ENCODE data around the gene SHC3.
A peak's percentile ranks its signal among the peaks of the same experiment; 100 is the strongest.

SHC3 gene

DNA sequence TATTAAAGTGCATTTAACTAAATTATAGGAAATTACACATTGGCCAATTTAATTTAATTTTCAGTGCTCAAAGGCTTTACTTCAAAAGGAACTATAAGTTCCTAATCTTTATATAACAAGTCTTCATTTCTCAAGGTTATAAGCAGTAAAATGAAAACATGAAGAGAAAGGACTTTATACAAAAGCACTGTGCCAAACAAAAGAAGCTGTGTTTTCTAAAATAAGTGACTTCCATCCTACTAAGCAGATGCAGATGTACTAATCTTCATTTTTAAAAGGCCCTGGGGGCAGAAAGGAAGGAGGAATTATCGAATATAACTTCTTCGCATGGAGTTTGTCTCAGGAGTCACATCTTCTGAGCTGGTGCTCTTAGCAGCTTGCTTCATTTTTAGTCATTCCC lies 81.4 kb downstream of the SHC3 start:
- DNase-seq, result no peak

DNA sequence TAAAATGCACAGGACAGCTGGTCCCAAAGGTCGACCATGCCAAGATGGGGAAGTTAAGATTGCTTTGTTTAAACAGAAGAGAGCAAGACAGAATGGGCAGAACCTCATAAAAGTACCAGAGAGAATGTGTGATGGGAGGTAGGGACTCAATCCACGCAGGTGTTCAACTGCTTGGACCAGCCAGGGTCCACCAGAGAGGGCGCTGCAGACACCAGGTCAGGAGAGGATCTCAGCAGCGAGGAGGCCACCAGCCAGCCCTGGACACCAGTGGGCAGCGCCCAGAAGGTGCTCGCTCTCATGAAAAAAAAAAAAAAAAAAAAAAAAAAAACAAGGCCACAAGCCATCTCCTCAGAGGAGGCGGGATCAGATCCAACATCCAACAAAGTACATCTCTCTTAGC lies 81.8 kb downstream of the SHC3 start:
- DNase-seq, result no peak

DNA sequence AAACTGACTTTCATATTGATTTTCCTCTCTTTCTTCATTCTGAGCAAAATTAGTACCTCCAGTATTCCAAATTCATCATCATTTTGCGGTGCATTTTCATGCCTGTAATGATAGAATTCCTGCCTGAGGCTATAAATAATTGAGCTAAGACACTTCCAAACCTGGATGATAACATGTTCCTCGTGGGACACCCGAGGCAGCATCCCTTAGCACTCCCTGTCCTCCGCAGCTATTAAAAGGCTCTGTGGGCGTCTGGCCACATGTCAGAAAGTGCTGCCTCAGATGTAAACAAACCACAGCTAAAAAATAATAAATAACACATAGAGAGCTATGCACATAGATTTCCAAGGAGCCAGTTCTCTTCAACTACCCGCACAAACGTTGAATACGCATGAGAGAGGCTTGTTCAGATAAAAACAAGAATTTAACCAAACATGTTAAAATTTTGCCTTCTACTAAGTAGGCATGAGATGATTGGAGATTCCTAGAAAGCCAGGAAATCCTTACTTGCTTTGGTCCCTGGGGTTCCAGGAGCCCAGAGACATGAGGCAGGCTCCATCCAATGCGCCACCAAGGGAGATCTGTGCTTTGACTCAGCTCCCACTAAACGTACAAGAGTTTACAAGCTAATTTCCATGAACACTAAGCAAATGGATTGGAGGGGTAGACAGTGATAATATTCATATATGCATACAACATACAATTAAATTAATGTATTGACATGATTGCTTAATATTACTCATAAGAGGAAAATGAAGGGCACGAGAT lies 82.7 kb downstream of the SHC3 start:
- no peak for DNase-seq

DNA sequence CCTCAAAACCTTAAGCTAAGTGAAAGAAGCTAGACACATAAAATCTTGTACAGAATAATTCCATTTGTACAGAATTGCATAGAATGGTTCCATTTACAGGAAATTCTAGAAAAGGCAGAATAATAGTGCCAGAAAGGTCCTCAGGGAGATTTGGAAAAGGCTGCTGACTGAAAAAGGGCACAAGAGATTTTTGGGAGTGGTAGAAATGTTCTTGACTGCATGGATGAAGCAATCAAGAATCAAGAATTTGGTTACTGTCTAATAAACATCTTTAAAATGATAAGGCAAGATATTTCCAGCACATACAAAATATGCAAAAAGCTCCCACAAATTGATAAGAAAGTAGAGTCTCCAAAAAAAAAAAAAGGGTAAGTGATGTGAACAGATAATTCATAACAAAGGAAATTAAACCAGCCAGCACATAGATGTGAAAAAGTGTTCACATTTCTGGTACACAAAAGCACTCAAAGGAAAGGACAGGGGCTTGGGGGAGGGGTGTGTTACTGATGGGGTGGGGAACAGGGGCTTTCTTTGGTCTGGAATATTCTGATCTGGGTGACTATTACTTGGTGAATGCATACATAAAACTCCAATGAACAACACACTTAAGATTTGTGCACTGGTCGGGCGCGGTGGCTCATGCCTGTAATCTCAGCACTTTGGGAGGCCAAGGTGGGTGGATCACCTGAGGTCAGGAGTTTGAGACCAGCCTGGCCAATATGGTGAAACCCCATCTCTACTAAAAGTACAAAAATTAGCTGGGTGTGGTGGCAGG lies 85.2 kb downstream of the SHC3 start:
- no peak for DNase-seq

DNA sequence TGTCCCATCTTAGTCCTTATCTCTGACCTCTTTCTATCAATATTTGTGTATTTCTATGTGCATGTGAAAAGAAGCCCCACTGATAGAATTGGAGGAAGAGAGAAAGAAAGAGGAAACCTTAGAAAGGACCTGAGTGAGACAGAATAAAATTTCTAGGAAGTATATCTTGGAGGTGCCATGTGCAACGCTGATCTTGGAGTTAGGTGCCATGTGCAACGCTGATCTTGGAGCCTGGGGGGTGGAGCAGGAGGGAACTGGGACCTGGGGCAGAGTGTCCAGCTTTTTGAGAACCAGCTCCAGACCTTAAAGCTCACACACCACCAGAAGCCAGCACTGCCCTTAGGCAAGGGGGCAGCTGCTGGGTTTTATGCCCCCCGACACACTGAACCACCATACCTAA lies 89.4 kb downstream of the SHC3 start:
- no peak for DNase-seq

DNA sequence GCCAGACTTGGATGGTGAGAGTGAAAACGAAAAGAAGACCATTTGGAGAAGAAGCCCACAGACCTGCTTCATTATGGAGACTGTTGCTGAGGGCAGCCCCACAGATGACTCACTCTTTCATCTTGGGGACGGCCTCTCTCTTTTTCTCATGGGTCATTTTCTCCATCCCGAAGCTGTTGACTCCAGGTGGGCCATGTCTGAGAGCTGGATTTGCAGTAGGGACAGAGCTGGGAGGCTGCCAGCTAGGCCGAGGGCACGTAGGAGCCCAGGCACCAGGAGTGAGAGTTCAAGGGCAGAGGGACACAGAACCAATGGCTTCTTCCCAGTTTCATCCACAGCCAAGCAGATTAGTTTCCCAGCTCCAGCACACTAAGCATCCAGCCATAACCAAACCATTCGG lies 95.0 kb downstream of the SHC3 start:
- DNase-seq, result no peak

DNA sequence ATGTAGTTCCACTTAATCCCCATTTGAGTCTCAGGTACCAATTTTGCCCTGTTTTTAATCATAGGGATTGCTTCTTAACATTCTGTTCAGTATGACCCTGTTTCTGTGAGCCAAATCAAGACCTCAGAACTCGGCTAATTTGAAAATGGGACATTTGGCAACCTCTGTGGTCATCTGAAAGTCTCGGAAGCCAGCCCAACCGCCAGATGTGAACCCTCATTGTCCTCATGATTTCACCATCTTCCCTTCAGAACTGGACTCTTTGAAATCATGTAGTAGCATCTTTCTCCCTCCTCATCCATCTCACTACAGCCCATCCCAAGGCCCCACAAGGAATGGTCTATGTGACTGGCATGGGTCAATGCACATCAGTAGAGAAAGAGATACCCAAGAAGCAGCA lies 98.4 kb downstream of the SHC3 start:
- no peak for DNase-seq

DNA sequence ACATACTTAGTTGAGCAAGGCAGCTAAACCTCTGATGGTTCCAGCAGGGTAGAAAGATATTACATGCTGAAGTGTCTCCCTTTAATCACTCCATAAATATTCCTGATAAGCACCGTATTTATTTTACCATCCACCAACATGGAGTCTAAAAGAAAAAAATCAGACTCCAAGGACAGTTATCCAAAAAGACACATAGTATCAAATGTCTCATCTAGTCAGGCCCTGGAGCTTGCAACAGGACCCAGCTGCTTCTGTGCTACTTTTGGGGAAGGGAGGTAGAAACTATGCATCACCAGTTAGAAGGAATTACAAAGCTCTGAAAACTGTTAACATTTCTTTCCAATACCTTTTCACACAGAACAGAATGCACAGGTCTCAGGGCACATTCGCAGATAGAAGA lies 99.2 kb downstream of the SHC3 start:
- DNase-seq, result no peak

DNA sequence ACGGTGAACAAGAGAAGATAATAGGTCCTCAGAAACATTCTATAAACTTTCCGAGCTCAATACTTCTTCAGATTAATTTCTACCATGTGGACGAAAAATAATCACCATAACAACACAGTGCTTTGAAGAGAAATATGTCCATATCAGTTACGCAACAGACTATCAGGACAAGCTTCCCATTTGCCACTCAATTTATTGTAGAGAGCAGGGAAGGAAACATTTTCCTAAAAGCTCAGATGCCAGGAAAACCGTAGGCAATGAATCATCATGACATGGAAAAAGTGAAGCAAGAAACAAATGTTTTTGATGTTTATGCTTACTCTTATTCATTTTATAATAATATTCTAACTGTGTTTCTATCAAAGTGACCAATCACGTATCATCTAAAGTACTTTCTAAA lies 99.8 kb downstream of the SHC3 start:
- DNase-seq, result no peak

DNA sequence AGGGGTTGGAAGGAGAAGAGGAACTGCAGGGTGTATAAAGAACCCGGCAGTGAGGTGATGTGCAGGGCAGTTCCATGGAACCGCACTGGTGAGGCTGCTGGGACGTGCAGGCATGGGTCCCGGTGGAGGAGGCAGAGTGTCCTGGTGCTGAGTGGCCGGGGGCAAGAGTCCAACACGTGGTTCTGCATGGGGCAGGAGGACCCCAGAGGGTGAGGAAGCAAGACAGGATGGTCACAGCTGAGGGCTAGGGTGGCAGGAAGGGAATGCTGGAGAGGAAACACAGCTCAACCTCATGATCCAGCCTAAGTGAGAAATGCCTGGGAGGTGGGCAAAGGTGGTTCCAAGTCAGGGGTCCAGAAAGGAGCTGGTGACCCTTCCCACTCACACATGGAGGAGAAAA lies 100.2 kb downstream of the SHC3 start:
- no peak for DNase-seq

DNA sequence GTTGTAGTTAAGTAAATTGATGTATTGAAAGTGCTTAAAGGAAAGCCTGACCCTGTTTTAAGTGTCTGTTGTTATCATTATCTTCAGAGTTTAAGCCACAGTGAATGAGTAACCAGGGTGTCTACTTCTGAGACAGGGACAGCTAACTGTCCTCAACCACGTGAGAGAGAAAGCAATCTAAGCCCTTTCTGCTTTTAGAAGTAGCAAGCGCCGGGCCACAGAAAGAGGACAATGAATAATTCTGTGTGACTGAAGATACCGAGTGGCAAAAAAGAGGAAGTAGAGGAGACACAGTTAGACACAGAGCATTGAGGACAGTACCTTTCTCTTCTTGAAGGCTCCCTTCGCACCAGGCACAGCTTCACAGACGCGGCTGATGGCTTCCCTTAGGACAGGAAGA lies 101.1 kb downstream of the SHC3 start:
- DNase-seq, result peak; percentile 85

DNA sequence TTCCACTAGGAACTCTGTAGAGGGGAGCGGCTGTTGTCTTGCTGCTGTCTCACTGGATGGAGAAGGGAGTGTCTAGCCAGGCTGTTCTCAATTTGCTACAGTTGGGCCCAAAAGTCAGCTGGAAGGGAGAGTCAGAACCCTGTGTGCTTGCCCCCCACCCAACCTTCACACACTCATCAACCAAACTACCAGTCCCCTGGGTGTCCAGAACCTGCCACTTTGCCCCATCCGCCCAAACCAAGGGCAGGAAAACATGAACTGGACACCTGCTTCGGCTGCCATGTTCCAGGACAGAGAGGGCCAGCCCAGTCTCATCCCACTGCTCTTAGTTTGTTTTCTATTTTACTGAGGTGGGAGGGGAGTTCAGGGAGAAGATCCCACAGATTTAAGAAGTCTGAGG lies 105.2 kb downstream of the SHC3 start:
- no peak for DNase-seq

DNA sequence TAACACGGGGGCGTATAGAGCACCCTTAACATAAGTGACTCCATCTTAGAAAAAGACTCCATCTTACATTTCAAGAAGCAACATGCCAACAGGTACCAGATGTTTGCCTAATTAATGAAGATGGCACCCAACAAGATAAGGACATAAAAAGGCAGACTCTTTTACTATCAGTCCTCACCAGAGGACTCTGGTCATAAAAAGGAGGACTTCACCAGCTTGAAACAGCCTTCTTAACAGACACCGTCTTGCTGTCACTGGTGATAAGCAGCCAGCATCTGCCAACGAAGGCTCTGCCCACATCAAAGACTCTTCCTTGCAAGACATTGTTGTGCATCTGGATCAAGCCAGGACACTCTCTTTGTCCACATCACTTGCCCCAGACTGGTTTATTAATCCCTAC lies 107.0 kb downstream of the SHC3 start:
- peak; percentile 24 for DNase-seq

DNA sequence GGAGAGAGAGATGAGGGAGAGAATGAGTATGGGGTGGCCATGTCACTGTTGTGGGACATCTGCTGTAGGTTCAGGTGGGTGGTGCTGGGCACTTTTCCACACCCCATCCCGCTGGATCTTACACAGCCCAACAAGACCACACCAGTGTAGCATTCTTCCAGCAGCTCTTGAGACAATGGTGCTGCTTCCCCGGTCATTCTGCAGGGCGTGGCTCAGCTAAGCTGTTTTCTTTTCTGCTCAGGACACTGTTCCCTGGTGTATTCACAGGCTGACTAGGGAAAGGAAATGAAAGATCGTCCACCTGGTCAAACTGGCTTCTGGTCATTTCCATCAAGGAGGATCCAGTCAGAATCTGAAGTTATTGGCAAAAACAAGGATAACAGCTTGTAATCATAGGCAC lies 111.8 kb downstream of the SHC3 start:
- no peak for DNase-seq

DNA sequence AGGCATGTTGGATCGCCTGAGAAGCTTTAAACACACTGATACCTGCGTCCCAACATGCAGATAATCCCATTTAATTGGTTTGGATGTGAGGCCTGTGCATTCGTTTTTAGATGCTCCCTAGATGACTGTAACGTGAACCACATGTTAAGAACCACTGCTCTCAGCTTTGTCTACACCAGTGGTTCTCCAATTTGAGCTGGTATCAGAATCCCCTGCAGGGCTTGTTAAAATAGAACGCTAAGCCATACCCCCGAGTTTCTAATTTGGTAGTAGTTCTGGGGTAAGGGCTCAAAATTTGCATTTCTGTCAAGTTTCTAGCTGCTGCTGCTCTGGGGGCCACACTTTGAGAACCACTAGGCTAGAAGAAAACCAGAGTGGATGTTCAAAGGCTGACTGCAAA lies 112.7 kb downstream of the SHC3 start:
- DNase-seq, result no peak

DNA sequence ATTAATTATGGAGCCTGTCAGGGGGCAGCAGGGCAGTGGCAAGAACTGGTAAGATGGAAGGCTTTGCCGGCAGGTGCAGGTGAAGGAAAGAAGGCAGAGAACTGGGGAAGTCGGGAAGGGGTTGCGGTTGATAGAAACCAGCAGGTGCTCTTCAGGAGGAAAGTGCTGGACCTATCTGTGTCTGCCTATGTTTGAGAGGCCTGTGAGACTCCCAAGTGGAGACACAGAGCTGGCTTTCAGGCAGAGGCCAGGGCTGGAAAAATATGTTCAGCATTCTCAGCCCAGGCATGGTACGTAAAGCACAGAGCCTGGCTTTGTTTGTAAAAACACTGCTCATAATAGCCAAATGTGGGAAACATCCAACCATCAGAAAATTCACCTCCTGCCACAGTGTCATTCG lies 117.8 kb downstream of the SHC3 start:
- no peak for DNase-seq

DNA sequence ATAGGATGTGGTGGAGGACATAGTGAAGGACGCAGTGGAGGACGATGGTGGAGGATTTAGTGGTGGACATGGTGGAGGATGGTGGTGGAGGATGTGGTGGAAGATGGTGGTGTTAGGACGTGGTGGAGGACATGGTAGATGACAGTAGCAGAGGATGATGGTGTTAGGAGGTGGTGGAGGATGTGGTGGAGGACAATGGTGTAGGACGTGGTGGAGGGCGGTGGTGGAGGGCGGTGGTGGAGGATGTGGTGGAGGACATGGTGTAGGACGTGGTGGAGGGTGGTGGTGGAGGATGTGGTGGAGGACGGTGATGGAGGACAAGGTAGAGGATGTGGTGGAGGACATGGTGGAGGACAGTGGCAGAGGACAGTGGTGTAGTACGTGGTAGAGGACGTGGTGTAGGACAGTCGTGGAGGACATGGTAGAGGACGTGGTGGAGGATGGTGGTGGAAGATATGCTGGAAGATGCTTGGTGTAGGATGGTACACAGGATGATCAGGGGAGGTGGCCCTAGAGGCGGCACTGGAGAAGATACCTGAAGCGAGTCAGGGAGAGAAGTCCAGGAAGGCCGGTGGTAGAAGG lies 118.6 kb downstream of the SHC3 start:
- DNase-seq, result no peak

DNA sequence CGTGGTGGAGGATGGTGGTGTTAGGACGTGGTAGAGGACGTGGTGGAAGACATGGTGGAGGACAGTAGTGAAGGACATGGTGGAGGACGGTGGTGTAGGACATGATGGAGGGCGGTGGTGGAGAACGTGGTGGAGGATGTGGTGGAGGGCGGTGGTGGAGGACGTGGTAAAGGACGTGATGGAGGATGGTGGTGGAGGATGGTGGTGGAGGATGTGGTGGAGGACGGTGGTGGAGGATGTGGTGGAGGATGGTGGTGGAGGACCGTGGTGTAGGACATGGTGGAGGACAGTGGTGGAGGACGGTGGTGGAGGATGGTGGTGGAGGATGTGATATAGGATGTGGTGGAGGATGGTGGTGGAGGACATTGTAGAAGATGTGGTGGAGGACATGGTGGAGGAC lies 119.7 kb downstream of the SHC3 start:
- DNase-seq, result no peak

DNA sequence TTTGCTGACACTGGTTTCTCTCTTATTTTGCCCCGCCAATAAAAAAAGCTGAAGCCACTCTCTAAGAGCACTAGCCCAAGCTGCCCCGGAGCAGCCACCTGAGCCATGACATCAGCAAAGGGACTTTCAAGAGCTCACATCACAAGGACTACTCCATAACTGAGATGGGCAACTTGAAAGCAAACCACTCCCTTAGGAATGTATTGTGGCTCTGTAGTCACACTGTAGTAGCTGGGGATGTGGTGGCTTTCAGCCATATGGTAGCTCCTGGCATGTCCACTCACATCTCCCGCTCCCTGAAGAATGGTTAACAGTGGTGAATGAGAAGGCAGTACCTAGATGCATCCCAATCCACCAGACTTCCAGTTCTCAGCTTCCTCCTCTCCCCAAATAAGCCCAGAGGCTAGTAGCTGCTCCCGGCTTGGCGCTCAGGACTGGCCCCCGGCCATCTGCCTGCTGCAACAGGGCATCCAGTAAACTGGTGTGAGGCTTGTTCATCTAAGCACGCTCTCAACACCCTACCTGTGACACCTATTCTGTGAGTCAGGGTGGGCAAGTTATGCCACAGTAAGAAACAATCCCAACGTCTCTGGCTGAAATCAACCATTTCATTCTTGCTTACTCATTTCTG lies 123.6 kb downstream of the SHC3 start:
- no peak for DNase-seq

DNA sequence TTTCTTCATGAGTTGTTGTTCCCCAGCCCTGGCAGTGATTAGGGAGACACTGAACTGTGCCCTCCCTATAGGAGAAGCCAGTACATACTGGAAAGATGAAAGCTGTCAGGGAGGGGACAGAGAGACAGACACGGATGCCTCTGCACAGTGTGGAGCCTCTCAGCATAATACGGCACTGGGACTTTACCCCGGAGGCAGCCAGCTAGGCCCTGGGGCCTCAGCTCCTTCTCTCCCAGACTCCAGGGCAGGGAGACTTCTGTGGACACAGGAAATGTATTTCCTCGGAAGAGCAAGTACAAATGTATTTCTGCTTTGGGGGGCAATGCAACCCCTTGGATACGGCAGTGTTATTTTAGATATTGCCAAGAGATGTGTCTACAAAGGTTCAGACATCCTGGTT lies 125.3 kb downstream of the SHC3 start:
- no peak for DNase-seq

DNA sequence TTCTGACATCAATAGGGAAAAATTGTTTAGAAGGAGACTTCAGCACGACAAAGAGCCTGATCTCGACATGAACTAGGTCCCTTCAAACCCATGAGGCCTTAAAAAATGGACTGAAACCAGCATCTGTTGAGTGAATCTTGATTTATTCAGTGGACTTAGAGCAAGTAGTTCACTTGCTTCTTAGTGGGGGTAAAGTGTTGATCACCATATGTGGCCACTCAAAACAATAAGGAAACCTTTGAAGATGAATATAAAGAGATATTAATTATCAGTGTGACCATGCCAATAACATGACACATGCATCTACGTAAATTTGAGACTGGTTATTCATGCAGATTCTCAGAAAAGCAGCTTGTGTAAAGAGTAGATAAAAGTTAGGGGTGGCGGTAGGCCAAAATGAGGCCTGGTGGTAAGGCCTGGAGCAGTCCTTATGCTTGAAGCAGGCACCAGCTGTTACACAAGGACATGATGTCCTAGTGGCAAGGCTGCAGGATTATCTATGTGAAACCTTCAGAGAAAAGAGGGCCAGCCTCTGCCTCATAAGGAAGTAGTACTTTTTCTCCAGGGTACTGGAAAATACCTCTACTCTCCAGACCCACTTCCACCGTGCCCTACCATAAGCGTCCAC lies 126.0 kb downstream of the SHC3 start:
- DNase-seq, result peak; percentile 77

DNA sequence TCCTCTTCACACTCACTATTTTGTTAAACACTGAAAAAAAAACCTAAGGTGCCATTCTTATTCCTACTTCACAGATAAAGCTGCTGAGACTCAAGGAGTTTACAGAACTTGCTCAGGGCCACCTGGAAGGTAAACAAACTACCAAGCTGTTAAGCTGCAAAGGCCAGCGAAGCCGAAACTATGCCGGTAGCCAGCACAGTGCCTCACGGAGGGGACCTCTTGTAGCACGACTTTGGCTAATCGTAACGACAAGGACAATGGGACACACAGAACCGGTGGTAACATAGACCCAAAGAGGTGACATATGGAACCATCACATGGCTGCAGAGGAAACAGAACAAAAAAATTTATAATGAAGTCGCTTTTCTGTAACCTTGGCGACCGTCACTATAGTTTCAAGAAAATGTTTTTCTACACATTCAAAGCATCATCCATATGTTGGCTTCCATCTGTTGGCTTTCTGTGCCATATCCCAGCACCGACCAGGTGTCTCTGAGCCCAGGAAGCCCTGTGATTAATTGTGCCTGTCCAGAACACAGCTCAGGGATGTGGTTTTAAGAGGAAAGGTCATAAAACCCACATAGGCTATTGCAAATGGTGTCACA lies 127.1 kb downstream of the SHC3 start:
- DNase-seq, result no peak

DNA sequence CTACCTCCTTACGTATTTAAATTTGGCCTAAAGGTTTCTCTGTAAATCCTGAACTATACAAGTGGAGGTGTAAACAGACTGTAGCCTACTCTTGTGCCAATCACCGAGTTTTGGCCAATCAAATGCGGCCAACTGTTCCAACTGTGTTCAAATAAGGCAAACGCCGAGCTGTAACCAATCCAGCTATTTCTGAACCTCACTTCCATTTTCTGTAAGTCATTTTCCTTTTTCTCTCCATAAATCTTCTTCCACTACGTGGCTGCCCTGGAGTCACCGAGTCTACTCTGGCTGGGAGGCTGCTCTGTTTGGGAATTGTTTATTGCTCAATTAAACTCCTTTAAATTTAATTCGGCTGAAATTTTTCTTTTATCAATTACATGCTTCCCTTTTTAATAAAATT lies 129.0 kb downstream of the SHC3 start:
- DNase-seq, result no peak
